ENCODE measurements around the gene SLC9A9. TPM values are rescaled to one million over a fixed set of nuclear protein-coding genes. Genes with fewer than 3 reads are reported as not detected.

Gene SLC9A9
- total RNA-seq, 1 donor from 2014 or later: 11.4 TPM

DNA sequence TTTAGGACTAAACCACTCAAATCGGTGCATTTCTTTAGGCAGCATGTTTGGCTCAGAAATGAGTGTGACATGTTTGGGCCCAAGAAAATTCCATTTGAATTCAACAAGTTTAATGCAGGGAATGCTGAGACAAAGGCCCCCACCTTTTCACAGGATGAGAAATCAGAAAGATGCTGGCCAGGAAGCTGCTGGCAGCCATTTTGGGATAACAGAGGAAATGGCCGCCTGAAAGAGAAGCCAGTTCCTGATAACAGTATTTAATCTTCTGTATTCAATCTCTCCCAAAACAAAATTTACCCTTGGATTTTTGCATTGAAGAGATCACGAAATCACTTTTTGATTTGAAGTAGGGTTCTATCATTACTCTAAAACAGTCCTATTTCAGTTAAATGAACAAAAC, 350.9 kb downstream of the SLC9A9 start:
- H3K27me3 Mint-ChIP-seq (ENCODE audit: unreplicated experiment): no peaks in the 10 kb centered on the region
- no peak overlapping the region for H3K27ac Mint-ChIP-seq (ENCODE audit: unreplicated experiment)
- no peaks in the 10 kb centered on the region for H3K4me1 Mint-ChIP-seq (ENCODE audit: low read depth, unreplicated experiment)
- TF ChIP-seq, protein P1, sequence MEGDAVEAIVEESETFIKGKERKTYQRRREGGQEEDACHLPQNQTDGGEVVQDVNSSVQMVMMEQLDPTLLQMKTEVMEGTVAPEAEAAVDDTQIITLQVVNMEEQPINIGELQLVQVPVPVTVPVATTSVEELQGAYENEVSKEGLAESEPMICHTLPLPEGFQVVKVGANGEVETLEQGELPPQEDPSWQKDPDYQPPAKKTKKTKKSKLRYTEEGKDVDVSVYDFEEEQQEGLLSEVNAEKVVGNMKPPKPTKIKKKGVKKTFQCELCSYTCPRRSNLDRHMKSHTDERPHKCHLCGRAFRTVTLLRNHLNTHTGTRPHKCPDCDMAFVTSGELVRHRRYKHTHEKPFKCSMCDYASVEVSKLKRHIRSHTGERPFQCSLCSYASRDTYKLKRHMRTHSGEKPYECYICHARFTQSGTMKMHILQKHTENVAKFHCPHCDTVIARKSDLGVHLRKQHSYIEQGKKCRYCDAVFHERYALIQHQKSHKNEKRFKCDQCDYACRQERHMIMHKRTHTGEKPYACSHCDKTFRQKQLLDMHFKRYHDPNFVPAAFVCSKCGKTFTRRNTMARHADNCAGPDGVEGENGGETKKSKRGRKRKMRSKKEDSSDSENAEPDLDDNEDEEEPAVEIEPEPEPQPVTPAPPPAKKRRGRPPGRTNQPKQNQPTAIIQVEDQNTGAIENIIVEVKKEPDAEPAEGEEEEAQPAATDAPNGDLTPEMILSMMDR (IDR thresholded peaks at IDR 0.05; ENCODE audit: partially characterized antibody, unreplicated experiment): no peak
- DNase-seq: no peak
- no peaks in the 10 kb centered on the region for H3K36me3 Mint-ChIP-seq (ENCODE audit: unreplicated experiment)
- no peak overlapping the region for H3K4me3 Mint-ChIP-seq (ENCODE audit: unreplicated experiment)
- H3K9me3 Mint-ChIP-seq (ENCODE audit: unreplicated experiment): no peaks in the 10 kb centered on the region

DNA sequence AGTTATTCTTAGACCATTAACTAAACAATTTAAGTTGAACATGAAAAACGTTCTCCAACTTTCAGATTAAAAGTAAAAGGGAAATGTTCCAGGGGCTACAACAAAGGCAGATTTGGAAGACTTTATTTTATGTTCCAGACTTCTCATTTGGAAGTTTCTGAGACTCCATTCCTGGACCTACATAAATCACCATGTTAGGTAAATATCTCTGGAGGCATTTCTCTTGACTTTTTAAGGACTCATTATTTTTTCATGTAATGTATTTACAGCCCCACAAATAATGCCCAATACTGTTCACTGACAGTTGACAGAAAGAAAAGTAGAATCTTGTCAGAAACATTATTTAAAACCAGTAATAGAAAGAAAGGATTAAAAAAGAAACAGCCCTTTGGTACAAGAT, 352.1 kb downstream of the SLC9A9 start:
- H3K36me3 Mint-ChIP-seq (ENCODE audit: unreplicated experiment): no peaks in the 10 kb centered on the region
- H3K9me3 Mint-ChIP-seq (ENCODE audit: unreplicated experiment): no peaks in the 10 kb centered on the region
- TF ChIP-seq, protein P1 (IDR thresholded peaks at IDR 0.05; ENCODE audit: partially characterized antibody, unreplicated experiment): no peak
- H3K4me3 Mint-ChIP-seq (ENCODE audit: unreplicated experiment): no peak overlapping the region
- no peaks in the 10 kb centered on the region for H3K27me3 Mint-ChIP-seq (ENCODE audit: unreplicated experiment)
- H3K4me1 Mint-ChIP-seq (ENCODE audit: low read depth, unreplicated experiment): no peaks in the 10 kb centered on the region
- no peak overlapping the region for H3K27ac Mint-ChIP-seq (ENCODE audit: unreplicated experiment)
- DNase-seq: no peak

GRCh38 chr3:143495527-143495926, 352.7 kb downstream of the SLC9A9 start:
- H3K4me1 Mint-ChIP-seq (ENCODE audit: low read depth, unreplicated experiment): no peaks in the 10 kb centered on the region
- no peaks in the 10 kb centered on the region for H3K36me3 Mint-ChIP-seq (ENCODE audit: unreplicated experiment)
- H3K27ac Mint-ChIP-seq (ENCODE audit: unreplicated experiment): no peak overlapping the region
- no peaks in the 10 kb centered on the region for H3K9me3 Mint-ChIP-seq (ENCODE audit: unreplicated experiment)
- no peak overlapping the region for H3K4me3 Mint-ChIP-seq (ENCODE audit: unreplicated experiment)
- no peak for DNase-seq
- no peaks in the 10 kb centered on the region for H3K27me3 Mint-ChIP-seq (ENCODE audit: unreplicated experiment)
- TF ChIP-seq, protein P1 (IDR thresholded peaks at IDR 0.05; ENCODE audit: partially characterized antibody, unreplicated experiment): no peak

DNA sequence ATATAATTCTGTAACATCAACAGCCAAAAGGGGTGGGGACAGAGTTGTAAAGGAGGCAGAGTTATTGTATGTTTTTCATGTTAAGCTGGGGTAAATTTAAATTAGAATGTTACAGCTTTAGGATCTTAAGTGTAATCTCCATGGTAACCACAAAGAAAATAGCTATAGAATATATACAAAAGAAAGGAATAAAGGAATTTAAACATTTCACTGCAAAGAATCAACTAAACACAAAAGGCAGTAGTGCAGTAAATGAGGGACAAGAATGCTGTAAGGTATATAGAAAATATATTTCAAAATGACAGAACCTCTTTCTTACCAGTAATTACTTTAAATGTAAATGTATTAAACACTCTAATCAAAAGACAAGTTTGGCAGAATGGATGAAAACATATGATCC, 361.7 kb downstream of the SLC9A9 start:
- TF ChIP-seq, protein P1 (IDR thresholded peaks at IDR 0.05; ENCODE audit: partially characterized antibody, unreplicated experiment): no peak
- DNase-seq: no peak
- no peaks in the 10 kb centered on the region for H3K36me3 Mint-ChIP-seq (ENCODE audit: unreplicated experiment)
- H3K4me3 Mint-ChIP-seq (ENCODE audit: unreplicated experiment): no peak overlapping the region
- H3K9me3 Mint-ChIP-seq (ENCODE audit: unreplicated experiment): no peaks in the 10 kb centered on the region
- H3K27me3 Mint-ChIP-seq (ENCODE audit: unreplicated experiment): no peaks in the 10 kb centered on the region
- no peak overlapping the region for H3K27ac Mint-ChIP-seq (ENCODE audit: unreplicated experiment)
- no peaks in the 10 kb centered on the region for H3K4me1 Mint-ChIP-seq (ENCODE audit: low read depth, unreplicated experiment)

DNA sequence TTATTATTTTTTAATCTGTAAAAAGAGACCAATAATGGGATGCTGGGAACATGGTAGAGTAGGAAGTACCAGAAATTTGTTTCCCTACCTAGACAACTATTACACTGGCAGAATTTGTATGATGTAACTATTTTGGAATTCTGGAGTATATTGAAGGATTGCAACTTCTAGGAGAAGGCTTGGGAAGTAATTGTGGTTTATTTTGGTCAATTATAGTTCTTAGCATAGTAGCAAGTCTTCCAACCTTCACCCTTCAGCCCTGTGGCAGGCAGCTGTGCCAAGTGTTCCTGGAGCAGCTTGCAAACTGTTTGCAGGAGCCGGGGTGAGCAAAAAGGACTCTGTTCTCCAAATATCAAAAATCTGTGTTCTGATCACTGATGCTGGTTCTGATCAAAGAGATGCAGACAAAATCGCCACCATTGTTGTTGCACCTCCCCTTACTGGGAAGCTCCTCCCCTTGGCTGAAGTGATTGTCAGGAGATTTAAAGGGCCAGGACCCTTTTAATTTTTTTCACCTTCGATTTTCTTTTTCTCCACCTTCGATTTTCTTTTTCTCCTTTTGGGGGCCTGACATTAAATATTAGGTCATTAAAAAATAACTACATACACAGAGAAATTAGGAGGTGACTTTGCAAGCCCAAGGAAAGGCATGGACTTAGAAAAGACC, 363.3 kb downstream of the SLC9A9 start:
- Mint-ChIP-seq H3K27me3 (ENCODE audit: unreplicated experiment) (no peaks in the 10 kb centered on the region), H3K4me1 (ENCODE audit: low read depth, unreplicated experiment) (no peaks in the 10 kb centered on the region), H3K27ac (ENCODE audit: unreplicated experiment) (no peak overlapping the region), H3K9me3 (ENCODE audit: unreplicated experiment) (no peaks in the 10 kb centered on the region), H3K36me3 (ENCODE audit: unreplicated experiment) (no peaks in the 10 kb centered on the region), H3K4me3 (ENCODE audit: unreplicated experiment) (no peak overlapping the region)
- TF ChIP-seq, protein P1 (IDR thresholded peaks at IDR 0.05; ENCODE audit: partially characterized antibody, unreplicated experiment): no peak
- no peak for DNase-seq

All from glutamatergic neuron (in vitro differentiated cells).